ENCODE measurements around the gene CCDC57.

Gene CCDC57

GRCh38 chr17:82118168-82118814, 94.4 kb downstream of the CCDC57 start:
- no peak for DNase-seq

GRCh38 chr17:82117139-82118090, 95.2 kb downstream of the CCDC57 start:
- no peak for DNase-seq

- no peak for DNase-seq
Measured at GRCh38 chr17:82116246-82116645, 96.4 kb downstream of the CCDC57 start.

GRCh38 chr17:82114872-82115271, 97.8 kb downstream of the CCDC57 start:
- no peak for DNase-seq

- DNase-seq = no peak
Measured at GRCh38 chr17:82114447-82114846, 98.2 kb downstream of the CCDC57 start.

- DNase-seq = no peak
Measured at GRCh38 chr17:82113941-82114340, 98.7 kb downstream of the CCDC57 start.

- no peak for DNase-seq
Measured at GRCh38 chr17:82113422-82113821, 99.2 kb downstream of the CCDC57 start.

GRCh38 chr17:82112914-82113311, 99.7 kb downstream of the CCDC57 start:
- no peak for DNase-seq

- no peak for DNase-seq
Measured at GRCh38 chr17:82112181-82112913, 100.3 kb downstream of the CCDC57 start.

GRCh38 chr17:82110298-82110697, 102.3 kb downstream of the CCDC57 start:
- no peak for DNase-seq

- no peak for DNase-seq
Measured at GRCh38 chr17:82108961-82109475, 103.6 kb downstream of the CCDC57 start.

GRCh38 chr17:82108496-82108945, 104.1 kb downstream of the CCDC57 start:
- no peak for DNase-seq

GRCh38 chr17:82108038-82108437, 104.6 kb downstream of the CCDC57 start:
- DNase-seq = no peak

- no peak for DNase-seq
Measured at GRCh38 chr17:82107341-82107860, 105.2 kb downstream of the CCDC57 start.

- DNase-seq = no peak
Measured at GRCh38 chr17:82106688-82107305, 105.8 kb downstream of the CCDC57 start.

- no peak for DNase-seq
Measured at GRCh38 chr17:82105882-82106687, 106.6 kb downstream of the CCDC57 start.

GRCh38 chr17:82105417-82105881, 107.2 kb downstream of the CCDC57 start:
- no peak for DNase-seq

- DNase-seq = no peak
Measured at GRCh38 chr17:82104797-82105416, 107.7 kb downstream of the CCDC57 start.

GRCh38 chr17:82103553-82104451, 108.8 kb downstream of the CCDC57 start:
- no peak for DNase-seq

Data from NCI-H446 treated with DMSO at 0.1 percent for 48 hours (cell line).